SK-N-SH (cell line): ENCODE data around the gene ITGBL1. TPM values are rescaled to one million over a fixed set of nuclear protein-coding genes. Genes with fewer than 3 reads are reported as not detected.

Experiments used
- CTCF ChIA-PET: fragments of 300-600, 350-600 bp; formaldehyde crosslinking; extraction: SDS; loops from one replicate; lab custom pipeline; 2021; lab: Yijun Ruan, JAX
- POLR2A ChIA-PET: fragments of 350-600 bp; sonication (Branson Sonifier 250); formaldehyde crosslinking; extraction: SDS; loops from one replicate; lab custom pipeline; 2020; ENCODE audit warnings: antibody characterized with exemption, inconsistent platforms; lab: Yijun Ruan, JAX
- DNase-seq: peaks from one replicate; pipeline ENCODE4 v3.0.0; 2012
- H2AFZ ChIP-seq: fragments of 200-600 bp; sonication (generic); 2 replicates; pipeline ENCODE4 v1.8.1; 2016; ENCODE audit warnings: antibody characterized with exemption, mild to moderate bottlenecking, low read depth
- H3F3A ChIP-seq: fragments of 200-600 bp; sonication (generic); replicated peaks from 2 replicates; pipeline ENCODE3; 2016; ENCODE audit warnings: antibody characterized with exemption, mild to moderate bottlenecking; ENCODE audit not compliant: insufficient read depth
- H3K27ac ChIP-seq, 2 experiments: fragments of 200-500 bp in 1 of 2; fragments of 200-600 bp in 1 of 2; sonication (Bioruptor generic) in 1 of 2; sonication (generic), shearing (Covaris generic) in 1 of 2; 2 replicates each; pipeline versions ENCODE4 v1.5.1 to v1.6.1; 2014 to 2016; ENCODE audit warnings: low read depth in 2 of 2, inconsistent platforms in 1 of 2, low read length in 1 of 2, mild to moderate bottlenecking in 1 of 2, mixed read lengths in 1 of 2
- H3K27me3 ChIP-seq: fragments of 200-600 bp; sonication (generic), shearing (Covaris generic); 2 replicates; pipeline ENCODE4 v1.6.1; 2016; ENCODE audit warnings: mixed run types; ENCODE audit not compliant: insufficient read depth
- H3K36me3 ChIP-seq, 2 experiments: fragments of 200-500 bp in 1 of 2; fragments of 200-600 bp in 1 of 2; sonication (Bioruptor generic) in 1 of 2; sonication (generic) in 1 of 2; replicated peaks in 1 of 2; 2 replicates each; pipeline versions ENCODE3 to v1.5.1; 2014 to 2016; ENCODE audit warnings: low read length in 1 of 2, mild to moderate bottlenecking in 1 of 2; ENCODE audit not compliant: insufficient read depth in 2 of 2, control insufficient read depth in 1 of 2
- H3K4me1 ChIP-seq, 2 experiments: fragments of 200-500 bp in 1 of 2; fragments of 200-600 bp in 1 of 2; sonication (Bioruptor generic) in 1 of 2; sonication (generic), shearing (Covaris generic) in 1 of 2; 2 replicates each; pipeline versions ENCODE4 v1.5.1 to v1.6.1; 2014 to 2016; ENCODE audit warnings: low read depth in 1 of 2, low read length in 1 of 2, mixed run types in 1 of 2; ENCODE audit not compliant: insufficient read depth in 2 of 2, control insufficient read depth in 1 of 2
- H3K4me2 ChIP-seq: fragments of 200-600 bp; sonication (generic), shearing (Covaris generic); 2 replicates; pipeline ENCODE4 v1.6.1; 2017; ENCODE audit warnings: mixed run types
- H3K4me3 ChIP-seq, 2 experiments: fragments of 200-500 bp in 1 of 2; fragments of 200-600 bp in 1 of 2; sonication (Bioruptor generic) in 1 of 2; sonication (generic), shearing (Covaris generic) in 1 of 2; 2 replicates each; pipeline versions ENCODE4 v1.5.1 to v1.8.1; 2014 to 2016; ENCODE audit warnings: low read depth in 2 of 2, inconsistent platforms in 1 of 2, low read length in 1 of 2, mild to moderate bottlenecking in 1 of 2, mixed read lengths in 1 of 2, moderate library complexity in 1 of 2
- H3K79me2 ChIP-seq: fragments of 200-600 bp; sonication (generic); 2 replicates; pipeline ENCODE4 v1.8.1; 2017; ENCODE audit warnings: mild to moderate bottlenecking; ENCODE audit not compliant: insufficient read depth
- H3K9ac ChIP-seq: fragments of 200-600 bp; sonication (generic); 2 replicates; pipeline ENCODE4 v1.6.1; 2017; ENCODE audit warnings: mixed run types
- H3K9me2 ChIP-seq: fragments of 200-600 bp; sonication (generic); 2 replicates; pipeline ENCODE4 v1.6.1; 2017; ENCODE audit warnings: mixed run types
- H3K9me3 ChIP-seq: fragments of 200-600 bp; sonication (generic); 2 replicates; pipeline ENCODE4 v1.6.1; 2017; ENCODE audit warnings: mixed run types, mild to moderate bottlenecking, moderate library complexity
- H4K20me1 ChIP-seq: fragments of 200-600 bp; sonication (generic); 2 replicates; pipeline ENCODE4 v1.6.1; 2017; ENCODE audit warnings: mild to moderate bottlenecking, mixed run types; ENCODE audit not compliant: insufficient read depth
- ELF1 ChIP-seq: IDR thresholded peaks from 2 replicates; pipeline ENCODE4 v1.4.0; 2012
- FOXM1 ChIP-seq: IDR thresholded peaks from 2 replicates; pipeline ENCODE4 v1.4.0; 2012; ENCODE audit warnings: low read depth, mild to moderate bottlenecking
- GATA2 ChIP-seq: sonication (generic); formaldehyde crosslinking; IDR thresholded peaks from 2 replicates; pipeline ENCODE4 v1.5.0; 2020; ENCODE audit warnings: mild to moderate bottlenecking, missing genetic modification reagents
- JUND ChIP-seq: IDR thresholded peaks from 2 replicates; pipeline ENCODE4 v1.4.0; 2012
- MEF2A ChIP-seq: IDR thresholded peaks from 2 replicates; pipeline ENCODE4 v1.4.0; 2012; ENCODE audit warnings: low read depth, borderline replicate concordance
- NFIC ChIP-seq: IDR thresholded peaks from 2 replicates; pipeline ENCODE4 v1.4.0; 2012; ENCODE audit warnings: borderline replicate concordance
- POLR2AphosphoS5 ChIP-seq: IDR thresholded peaks from 2 replicates; pipeline ENCODE4 v1.6.1; 2012; ENCODE audit warnings: low read depth, low read length
- SMC3 ChIP-seq: IDR thresholded peaks from 2 replicates; pipeline ENCODE4 v1.6.1; 2012; ENCODE audit warnings: low read depth, low read length, improper control_type of control experiment
- YY1 ChIP-seq: IDR thresholded peaks from 2 replicates; pipeline ENCODE4 v1.4.0; 2012; ENCODE audit warnings: low read depth, mild to moderate bottlenecking
- WGBS: methylation state at CpG from one replicate; pipeline ENCODE4 v1.1.6; 2017; ENCODE audit warnings: low lambda C conversion rate; 5-methylcytosine and 5-hydroxymethylcytosine counted together
- polyA plus RNA-seq, 3 experiments: library from polyadenylated mRNA; depleted of rRNA; stranded (reverse); fragments of >200 nt; gene quantifications; 2 replicates each; pipeline ENCODE4 v1.2.3, GENCODE V29; 2012
- TF ChIP-seq, protein P1 (sequence below): IDR thresholded peaks from 2 replicates; pipeline ENCODE4 v1.6.1; 2012; ENCODE audit warnings: mild to moderate bottlenecking, low read depth, low read length, moderate library complexity
- TF ChIP-seq, protein P2 (sequence below): fragments of 150-350 bp; IDR thresholded peaks from 2 replicates; pipeline ENCODE4 v1.6.1; 2017; ENCODE audit warnings: antibody characterized with exemption, low read length, low read depth, borderline replicate concordance
- TF ChIP-seq, protein P3 (sequence below): fragments of 150-350 bp; IDR thresholded peaks from 2 replicates; pipeline ENCODE4 v1.6.1; 2016; ENCODE audit warnings: mild to moderate bottlenecking, low read depth, low read length
- TF ChIP-seq, protein P4 (sequence below): IDR thresholded peaks from 2 replicates; pipeline ENCODE4 v1.4.0; 2012; ENCODE audit warnings: low read depth, borderline replicate concordance

The ITGBL1 gene
- polyA plus RNA-seq, 1 of the 3 experiments (the other 2 are of a cell fraction) = 78.7 TPM

DNA sequence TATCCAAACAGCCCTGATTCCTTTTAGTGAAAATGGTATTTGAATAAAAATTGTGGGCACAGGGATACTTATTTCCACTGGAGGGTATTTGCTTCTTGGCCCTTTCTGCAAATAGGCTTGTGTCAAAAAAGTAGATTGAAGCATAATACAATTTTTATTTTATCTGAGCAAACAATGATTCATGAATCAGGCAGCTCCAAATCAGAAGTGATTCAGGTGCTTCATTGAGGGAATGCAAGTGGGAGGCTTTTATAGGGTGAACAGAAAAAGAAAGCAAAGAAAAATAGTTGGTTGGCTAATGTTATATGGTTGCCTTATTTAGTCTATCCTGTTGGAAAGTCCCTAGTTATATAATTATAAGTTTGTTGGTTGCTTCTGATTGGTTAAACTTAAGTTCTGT is 117.9 kb downstream of the ITGBL1 start:
- H3K36me3 ChIP-seq = peaks cover 0 to 23% of the 10 kb centered on the region in 2 experiments
- POLR2A ChIA-PET = no interaction called here
- no peak for DNase-seq
- no peak overlapping the region for H2AFZ ChIP-seq
- TF ChIP-seq, protein P1, sequence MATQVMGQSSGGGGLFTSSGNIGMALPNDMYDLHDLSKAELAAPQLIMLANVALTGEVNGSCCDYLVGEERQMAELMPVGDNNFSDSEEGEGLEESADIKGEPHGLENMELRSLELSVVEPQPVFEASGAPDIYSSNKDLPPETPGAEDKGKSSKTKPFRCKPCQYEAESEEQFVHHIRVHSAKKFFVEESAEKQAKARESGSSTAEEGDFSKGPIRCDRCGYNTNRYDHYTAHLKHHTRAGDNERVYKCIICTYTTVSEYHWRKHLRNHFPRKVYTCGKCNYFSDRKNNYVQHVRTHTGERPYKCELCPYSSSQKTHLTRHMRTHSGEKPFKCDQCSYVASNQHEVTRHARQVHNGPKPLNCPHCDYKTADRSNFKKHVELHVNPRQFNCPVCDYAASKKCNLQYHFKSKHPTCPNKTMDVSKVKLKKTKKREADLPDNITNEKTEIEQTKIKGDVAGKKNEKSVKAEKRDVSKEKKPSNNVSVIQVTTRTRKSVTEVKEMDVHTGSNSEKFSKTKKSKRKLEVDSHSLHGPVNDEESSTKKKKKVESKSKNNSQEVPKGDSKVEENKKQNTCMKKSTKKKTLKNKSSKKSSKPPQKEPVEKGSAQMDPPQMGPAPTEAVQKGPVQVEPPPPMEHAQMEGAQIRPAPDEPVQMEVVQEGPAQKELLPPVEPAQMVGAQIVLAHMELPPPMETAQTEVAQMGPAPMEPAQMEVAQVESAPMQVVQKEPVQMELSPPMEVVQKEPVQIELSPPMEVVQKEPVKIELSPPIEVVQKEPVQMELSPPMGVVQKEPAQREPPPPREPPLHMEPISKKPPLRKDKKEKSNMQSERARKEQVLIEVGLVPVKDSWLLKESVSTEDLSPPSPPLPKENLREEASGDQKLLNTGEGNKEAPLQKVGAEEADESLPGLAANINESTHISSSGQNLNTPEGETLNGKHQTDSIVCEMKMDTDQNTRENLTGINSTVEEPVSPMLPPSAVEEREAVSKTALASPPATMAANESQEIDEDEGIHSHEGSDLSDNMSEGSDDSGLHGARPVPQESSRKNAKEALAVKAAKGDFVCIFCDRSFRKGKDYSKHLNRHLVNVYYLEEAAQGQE = no peak
- TF ChIP-seq FOXM1 (no peak), YY1 (no peak), SMC3 (no peak), NFIC (no peak), GATA2 (no peak)
- no peak overlapping the region for H3K4me3 ChIP-seq
- H3K9ac ChIP-seq = no peak overlapping the region
- no peaks in the 10 kb centered on the region for H3K9me3 ChIP-seq
- H4K20me1 ChIP-seq = no peaks in the 10 kb centered on the region; the same call in 1 of the 2 replicates
- 0 out of 2 replicates have a peak overlapping the region, but pooled peaks have one; percentile 4 for H3K4me2 ChIP-seq
- H3K9me2 ChIP-seq = no peaks in the 10 kb centered on the region
- peaks cover 47% of the 10 kb centered on the region for H3K79me2 ChIP-seq
- CTCF ChIA-PET = no interaction called here
- 0 out of 4 replicates have a peak overlapping the region, but pooled peaks of 1 of the 2 experiments have one; percentile 2 for H3K27ac ChIP-seq
- no peaks in the 10 kb centered on the region for H3F3A ChIP-seq
- H3K4me1 ChIP-seq = peaks cover 0 to 12% of the 10 kb centered on the region in 2 experiments; a peak in 2 of 4 replicates
- no peaks in the 10 kb centered on the region for H3K27me3 ChIP-seq

DNA sequence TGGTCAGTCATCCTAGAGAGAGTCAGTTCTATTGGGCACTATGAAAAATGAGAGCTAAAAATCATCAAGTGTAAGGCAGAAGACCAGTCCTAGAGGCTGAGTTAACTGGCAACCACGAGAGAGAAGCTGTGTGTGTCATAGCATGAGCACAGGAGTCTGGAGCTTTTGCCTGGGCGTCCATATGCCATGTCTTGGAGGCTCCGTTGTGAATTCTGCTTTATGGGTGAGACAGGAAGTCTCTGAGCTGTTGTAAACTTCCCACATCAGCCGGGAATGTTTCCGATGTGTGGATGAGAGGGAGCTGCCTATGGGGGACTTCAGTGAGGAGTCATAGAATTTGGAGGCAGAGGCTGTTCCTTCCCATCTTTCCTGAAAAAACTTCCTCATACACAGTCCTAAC is 120.0 kb downstream of the ITGBL1 start:
- WGBS = 88% methylated on average over 5 of the region's 5 CpGs

More for the DNA sequence above, 120.0 kb downstream of the ITGBL1 start:
- H3K9me2 ChIP-seq = no peaks in the 10 kb centered on the region
- peaks cover 0 to 12% of the 10 kb centered on the region in 2 experiments; a peak in 2 of 4 replicates for H3K4me1 ChIP-seq
- H2AFZ ChIP-seq = no peak overlapping the region
- CTCF ChIA-PET = interaction anchor here (0.9 to 1.3 kb wide), 2 partner anchors 185 kb away, joined by 3 read pairs; no protein-coding TSS in a partner anchor
- no peaks in the 10 kb centered on the region for H3K27me3 ChIP-seq
- peaks cover 41% of the 10 kb centered on the region for H3K79me2 ChIP-seq
- TF ChIP-seq JUND (no peak), ELF1 (no peak), FOXM1 (no peak), POLR2AphosphoS5 (no peak), GATA2 (no peak), MEF2A (no peak)
- TF ChIP-seq, protein P2, sequence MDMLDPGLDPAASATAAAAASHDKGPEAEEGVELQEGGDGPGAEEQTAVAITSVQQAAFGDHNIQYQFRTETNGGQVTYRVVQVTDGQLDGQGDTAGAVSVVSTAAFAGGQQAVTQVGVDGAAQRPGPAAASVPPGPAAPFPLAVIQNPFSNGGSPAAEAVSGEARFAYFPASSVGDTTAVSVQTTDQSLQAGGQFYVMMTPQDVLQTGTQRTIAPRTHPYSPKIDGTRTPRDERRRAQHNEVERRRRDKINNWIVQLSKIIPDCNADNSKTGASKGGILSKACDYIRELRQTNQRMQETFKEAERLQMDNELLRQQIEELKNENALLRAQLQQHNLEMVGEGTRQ = no peak
- TF ChIP-seq, protein P3, sequence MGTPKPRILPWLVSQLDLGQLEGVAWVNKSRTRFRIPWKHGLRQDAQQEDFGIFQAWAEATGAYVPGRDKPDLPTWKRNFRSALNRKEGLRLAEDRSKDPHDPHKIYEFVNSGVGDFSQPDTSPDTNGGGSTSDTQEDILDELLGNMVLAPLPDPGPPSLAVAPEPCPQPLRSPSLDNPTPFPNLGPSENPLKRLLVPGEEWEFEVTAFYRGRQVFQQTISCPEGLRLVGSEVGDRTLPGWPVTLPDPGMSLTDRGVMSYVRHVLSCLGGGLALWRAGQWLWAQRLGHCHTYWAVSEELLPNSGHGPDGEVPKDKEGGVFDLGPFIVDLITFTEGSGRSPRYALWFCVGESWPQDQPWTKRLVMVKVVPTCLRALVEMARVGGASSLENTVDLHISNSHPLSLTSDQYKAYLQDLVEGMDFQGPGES = no peak
- TF ChIP-seq, protein P4, sequence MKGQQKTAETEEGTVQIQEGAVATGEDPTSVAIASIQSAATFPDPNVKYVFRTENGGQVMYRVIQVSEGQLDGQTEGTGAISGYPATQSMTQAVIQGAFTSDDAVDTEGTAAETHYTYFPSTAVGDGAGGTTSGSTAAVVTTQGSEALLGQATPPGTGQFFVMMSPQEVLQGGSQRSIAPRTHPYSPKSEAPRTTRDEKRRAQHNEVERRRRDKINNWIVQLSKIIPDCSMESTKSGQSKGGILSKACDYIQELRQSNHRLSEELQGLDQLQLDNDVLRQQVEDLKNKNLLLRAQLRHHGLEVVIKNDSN = no peak
- H3K4me3 ChIP-seq = no peak overlapping the region
- peaks cover 0 to 34% of the 10 kb centered on the region in 2 experiments for H3K36me3 ChIP-seq
- peaks cover 4% of the 10 kb centered on the region for H3F3A ChIP-seq
- no peak overlapping the region for H3K9ac ChIP-seq
- no peak overlapping the region for H3K27ac ChIP-seq
- POLR2A ChIA-PET = interaction anchor here (0.6 kb wide), 1 partner anchor 215 kb away, joined by 3 read pairs; no protein-coding TSS in a partner anchor
- DNase-seq = no peak
- no peaks in the 10 kb centered on the region; the same call in 1 of the 2 replicates for H4K20me1 ChIP-seq
- no peak overlapping the region for H3K4me2 ChIP-seq
- H3K9me3 ChIP-seq = no peaks in the 10 kb centered on the region
